GM13976 (cell line): Measurements from ENCODE around the gene DST.

Experiments
- DNase-seq: peaks from one replicate; pipeline ENCODE4 v3.0.0; 2012; ENCODE audit warnings: low spot score
- in situ Hi-C: fragments of 300-500 bp; cut with MboI; formaldehyde crosslinking; loops from one replicate; pipeline ENCODE4 v1.12.0; 2022; ENCODE audit warnings: low sequenced_read_pairs, mixed read lengths, inconsistent platforms; ENCODE audit not compliant: unreplicated experiment
- TF ChIP-seq, protein P1 (sequence below): IDR thresholded peaks from 2 replicates; pipeline ENCODE4 v1.5.1; 2012; ENCODE audit warnings: borderline replicate concordance, mild to moderate bottlenecking; ENCODE audit not compliant: insufficient read depth; ENCODE audit errors: extremely low read depth, missing control alignments, control extremely low read depth

Gene DST

DNA sequence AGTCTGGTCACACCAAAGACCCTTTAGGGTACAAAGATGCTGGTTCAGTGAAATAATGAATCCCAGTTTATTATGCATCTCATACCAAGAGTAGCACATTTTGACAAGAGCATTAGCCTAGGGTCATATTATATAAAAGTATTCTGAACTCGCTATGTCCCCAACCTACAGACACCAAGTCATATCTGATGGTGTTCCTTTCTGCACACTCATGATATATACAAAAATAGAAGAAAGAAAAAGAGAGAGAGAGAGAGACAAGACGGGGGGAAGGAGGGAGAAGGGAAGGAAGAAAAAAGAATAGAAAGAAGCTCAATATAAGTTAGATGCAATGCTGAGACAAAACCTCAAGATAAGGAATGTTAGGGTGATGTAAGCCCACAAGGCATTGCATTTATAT lies 131.1 kb downstream of the DST start:
- in situ Hi-C loops = no loop called here
- no peak for DNase-seq
- TF ChIP-seq, protein P1, sequence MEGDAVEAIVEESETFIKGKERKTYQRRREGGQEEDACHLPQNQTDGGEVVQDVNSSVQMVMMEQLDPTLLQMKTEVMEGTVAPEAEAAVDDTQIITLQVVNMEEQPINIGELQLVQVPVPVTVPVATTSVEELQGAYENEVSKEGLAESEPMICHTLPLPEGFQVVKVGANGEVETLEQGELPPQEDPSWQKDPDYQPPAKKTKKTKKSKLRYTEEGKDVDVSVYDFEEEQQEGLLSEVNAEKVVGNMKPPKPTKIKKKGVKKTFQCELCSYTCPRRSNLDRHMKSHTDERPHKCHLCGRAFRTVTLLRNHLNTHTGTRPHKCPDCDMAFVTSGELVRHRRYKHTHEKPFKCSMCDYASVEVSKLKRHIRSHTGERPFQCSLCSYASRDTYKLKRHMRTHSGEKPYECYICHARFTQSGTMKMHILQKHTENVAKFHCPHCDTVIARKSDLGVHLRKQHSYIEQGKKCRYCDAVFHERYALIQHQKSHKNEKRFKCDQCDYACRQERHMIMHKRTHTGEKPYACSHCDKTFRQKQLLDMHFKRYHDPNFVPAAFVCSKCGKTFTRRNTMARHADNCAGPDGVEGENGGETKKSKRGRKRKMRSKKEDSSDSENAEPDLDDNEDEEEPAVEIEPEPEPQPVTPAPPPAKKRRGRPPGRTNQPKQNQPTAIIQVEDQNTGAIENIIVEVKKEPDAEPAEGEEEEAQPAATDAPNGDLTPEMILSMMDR = no peak

DNA sequence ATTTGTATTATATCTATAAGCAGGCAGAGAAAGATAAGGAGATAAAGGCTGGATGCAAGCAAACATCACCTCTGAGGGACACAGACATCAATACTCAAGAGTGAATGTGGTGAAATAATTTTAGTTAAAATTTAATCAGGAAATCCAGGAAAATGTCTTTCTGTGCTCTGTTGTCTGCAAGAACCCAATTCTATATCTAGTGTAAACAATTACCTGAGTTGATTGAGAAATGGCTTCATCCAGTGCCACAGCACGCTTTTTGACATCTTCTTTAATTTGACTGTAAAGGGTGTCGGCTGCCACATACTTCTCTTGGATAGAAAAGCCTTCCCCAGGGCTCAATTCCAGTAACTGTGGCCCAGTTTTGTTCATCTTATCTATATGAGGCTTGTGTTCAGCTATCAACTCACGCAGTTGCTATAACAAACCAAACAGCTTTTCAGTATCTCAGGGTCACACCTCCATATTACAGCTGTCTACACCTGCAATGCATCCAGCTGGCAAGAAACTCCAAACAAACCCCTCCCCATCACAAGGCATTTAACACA lies 131.6 kb downstream of the DST start:
- in situ Hi-C loops = no loop called here
- TF ChIP-seq, protein P1 = no peak
- no peak for DNase-seq

DNA sequence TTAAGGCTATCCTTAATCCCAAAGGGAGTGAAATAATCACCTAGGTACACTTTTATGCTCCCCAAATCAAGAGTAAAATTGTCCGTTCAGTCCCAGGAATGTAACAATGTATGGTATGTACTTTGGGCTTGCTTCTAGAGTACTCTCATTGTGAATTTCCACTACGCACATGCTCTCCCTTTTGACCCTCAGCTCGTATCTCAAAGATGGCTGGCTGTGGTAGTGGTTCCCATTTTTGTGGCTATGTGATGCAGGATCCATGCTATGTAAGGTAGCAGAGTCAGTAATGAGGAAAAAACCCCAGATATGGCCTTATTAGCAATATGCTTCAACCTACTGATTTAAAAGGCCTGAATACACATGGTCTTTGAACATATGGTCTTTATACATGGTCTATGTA lies 133.7 kb downstream of the DST start:
- TF ChIP-seq, protein P1 = no peak
- no peak for DNase-seq
- in situ Hi-C loops = no loop called here

DNA sequence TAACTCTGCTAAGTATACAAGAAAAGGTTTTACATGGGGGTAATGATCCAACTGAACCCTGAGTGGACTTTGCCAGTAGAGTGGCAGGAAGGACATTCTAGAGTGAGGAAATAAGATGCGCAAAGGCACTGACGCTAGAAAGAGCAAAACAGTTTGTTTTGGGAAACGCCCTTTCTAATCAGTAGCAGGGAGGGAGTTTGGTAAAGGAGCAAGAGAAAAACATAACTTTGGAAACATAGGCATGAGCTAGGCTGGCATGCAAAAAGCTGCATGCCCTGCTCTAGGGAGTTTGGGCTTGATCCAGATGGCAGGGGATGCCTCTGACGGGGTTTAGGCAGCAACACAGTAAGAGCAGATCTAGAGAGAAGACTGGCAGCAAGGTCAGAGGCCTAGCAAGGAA lies 135.2 kb downstream of the DST start:
- TF ChIP-seq, protein P1 = no peak
- DNase-seq = no peak
- in situ Hi-C loops = no loop called here

DNA sequence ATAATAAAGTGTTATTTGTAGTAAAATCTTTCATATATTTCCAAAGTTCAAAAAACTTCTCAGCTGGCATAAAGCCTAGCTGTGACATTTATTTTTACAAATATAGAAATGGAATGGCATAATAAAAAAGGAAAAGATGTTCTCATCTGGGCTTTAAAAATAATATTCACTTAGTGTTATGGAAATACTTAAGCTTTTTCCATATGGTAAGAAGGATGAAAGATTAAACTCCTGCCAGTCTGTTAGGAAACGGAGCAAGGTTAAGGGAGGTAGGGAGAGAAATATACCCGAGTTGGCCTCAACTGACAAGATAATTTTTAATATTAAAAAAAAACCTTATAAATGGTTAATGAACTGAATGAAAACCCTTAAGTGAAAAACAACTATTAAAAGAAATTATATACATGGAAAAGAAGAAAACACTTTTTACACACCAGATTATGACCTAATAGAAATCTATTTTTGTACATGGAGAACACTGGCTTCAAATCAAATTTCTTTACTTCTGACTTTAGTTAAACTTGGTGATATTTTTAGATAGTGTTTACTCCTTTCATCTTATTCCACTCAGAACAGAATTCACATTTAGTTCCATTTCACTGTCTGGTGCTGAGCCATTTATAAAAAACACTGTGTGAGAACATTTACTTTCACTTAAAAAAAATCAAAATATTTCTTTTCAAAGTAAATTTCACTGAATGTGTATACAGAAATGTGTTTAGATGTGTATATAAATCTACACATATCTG lies 137.0 kb downstream of the DST start:
- no peak for DNase-seq
- TF ChIP-seq, protein P1 = no peak

DNA sequence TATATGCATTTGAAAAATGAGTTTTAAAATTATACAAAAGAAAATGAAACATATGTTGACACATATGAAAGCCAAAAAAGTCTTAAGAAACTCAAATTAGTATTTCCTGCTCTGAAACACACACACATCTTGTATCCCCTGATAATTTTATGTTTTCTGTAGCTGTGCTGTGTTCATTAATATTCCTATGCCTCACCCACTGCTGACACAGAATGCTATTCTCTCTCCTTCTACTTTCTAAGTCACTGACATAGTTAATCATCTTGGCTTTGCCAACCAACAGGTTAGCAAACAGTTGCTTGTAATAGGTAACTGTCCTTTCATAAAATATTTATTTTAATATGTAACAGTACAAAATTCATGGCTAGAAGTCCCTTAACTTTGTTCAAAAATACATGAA lies 140.7 kb downstream of the DST start:
- in situ Hi-C loops = no loop called here
- TF ChIP-seq, protein P1 = no peak
- DNase-seq = no peak

More for the DNA sequence above, 137.0 kb downstream of the DST start:
- in situ Hi-C loops = no loop called here
